Activated gamma-delta T cell treated with anti-CD3 and anti-CD28 coated beads, Interleukin-2, amount 50 U/mL, for 16 hours (primary cell): Measurements from ENCODE around the gene ARHGEF6.
A peak's percentile ranks its signal among the peaks of the same experiment; 100 is the strongest.

Experiments used
- DNase-seq: peaks from one replicate; pipeline ENCODE4 v3.0.0-alpha.2; 2020; ENCODE audit warnings: low read depth

ARHGEF6 gene

DNA sequence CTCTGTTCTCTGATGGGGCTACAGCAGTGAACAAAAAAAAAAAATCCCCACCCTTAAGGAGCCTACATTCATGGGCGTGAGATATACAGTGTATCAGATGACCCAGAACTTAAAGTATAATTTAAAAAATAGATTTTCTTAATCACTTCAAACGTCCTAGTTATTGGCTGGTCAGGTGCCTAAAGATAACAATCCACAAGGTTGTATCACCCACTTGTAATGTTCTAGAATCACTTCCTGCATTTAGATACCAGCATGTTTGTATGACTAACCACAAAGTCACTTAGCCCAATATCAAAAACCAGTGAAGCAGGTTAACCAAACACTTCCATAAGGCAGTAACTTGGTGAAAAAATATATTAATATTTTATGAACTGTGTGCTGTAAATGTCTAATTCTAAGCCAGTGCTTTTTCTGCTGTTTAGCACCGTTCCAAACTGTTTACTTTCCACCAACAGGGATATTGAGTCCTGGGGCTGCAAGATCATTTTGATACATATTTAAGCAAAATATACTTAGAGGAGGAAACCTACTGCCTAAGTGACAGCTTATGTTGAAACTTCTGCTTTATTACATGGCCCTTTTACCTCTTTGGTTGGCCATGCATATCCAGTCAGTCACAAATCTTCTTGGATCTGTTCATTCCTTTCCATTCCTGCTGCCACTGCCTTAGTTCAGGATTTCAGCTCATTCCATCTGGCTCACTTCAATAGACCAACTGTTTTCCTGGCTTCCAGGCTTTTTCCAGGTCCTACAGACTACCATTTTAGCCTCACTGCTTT is 89.5 kb downstream of the ARHGEF6 start:
- DNase-seq: no peak

DNA sequence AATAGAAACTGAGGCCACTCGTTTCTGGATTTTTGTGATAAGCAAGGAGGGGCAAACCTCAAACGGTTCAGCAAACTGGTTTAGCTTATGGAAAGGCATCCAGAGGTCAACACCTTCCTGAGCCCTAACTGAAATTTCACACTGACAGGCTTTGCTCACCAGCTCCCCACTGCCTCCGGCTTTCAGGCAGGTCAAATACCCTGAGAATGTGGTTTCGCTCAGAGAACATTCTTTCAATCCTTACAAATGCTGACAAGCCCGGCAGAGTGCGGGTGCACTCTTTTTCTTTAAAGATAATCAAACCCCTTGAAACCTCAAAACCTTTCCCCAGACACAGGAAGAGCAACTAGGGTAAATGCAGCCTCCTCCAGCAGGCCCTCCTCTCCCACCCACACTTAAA is 91.3 kb downstream of the ARHGEF6 start:
- DNase-seq: no peak

DNA sequence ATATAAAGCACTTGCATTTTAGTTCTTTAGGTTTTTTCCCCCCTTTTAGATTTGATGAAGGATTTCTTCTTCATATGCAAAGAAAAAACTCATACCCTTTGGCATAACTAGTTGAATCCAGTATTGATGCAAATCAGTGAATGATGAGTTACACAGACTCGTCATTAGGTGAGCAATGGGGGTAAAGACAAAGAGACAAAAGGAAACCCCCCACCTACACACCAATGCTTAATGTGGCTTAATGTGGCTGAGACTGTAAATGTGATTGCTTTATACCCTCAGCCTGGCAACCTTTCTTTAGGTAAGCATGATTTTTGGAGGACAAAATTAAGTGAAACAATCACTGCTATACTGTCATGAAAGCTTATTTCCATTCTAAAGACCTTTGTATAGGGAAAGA is 93.3 kb downstream of the ARHGEF6 start:
- DNase-seq: peak; percentile 34

DNA sequence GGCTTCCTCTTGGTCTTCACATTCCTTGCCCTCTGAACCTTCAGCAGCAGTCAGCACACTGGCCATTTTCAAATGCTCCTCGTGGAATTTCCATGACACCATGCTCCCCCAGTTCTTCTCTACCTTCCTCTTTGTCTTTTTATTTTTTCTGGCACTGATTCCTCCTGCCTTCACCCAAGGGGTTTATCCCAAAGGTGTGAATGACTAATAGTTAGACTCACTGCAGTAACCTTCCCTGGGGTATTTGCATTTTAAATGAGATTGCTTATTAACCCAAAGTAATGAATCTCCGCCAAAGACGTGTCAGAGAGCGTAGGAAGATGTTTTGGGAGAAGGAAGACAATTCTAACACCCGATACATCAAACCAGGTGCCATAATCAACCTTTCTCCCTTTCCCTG is 96.6 kb downstream of the ARHGEF6 start:
- DNase-seq: no peak

DNA sequence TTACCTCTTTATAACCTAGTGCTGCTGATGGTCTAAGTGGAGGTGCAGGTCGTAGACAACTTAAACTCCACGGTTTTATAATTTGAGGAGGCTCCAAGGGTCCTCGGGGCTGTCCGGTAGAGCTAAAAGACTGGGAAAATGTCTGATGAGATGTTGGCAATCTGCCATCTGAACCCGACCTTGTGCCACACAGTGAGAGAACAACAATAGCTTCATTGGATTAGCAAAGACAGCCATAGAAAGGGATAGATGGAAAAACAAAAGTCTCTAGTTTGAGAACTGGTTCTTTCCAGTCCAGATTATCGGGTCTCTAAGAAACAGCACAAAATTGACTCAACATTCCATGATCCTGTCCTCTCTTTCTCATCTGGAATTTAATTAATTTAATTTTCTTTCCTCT is 101.2 kb downstream of the ARHGEF6 start:
- DNase-seq: no peak

DNA sequence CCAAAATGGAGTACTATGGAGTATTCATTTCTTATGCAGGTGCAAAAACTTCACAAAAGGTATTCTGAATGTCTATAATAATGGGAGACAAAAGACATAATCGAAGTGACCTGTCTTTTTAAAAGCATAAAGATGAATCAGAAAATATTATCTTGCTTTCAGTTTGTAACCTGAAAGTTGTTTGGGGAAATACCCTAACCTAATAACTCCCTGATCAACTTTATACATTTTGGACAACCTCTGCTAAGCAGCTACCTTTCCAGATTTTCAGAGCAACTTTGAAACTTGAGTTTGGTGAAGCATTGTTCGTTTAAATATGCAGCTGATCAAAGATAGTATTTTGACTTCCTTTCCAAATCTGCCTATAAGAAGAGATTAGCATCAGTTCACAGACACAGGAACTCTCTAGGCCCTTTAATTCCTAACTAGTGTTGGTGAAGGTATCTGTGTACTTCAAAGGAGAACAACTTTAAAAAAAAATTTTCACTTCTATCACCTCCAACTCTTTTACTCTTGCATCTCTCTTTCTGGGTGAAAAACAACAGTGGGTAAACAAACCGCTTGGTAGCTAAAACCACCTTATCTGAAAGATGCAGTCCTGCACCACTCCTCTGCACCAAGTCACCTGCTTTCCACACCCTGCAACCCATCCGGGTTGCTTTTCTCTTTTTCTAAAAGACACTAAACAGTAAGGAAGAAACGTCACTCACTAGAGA is 106.3 kb downstream of the ARHGEF6 start:
- no peak for DNase-seq

DNA sequence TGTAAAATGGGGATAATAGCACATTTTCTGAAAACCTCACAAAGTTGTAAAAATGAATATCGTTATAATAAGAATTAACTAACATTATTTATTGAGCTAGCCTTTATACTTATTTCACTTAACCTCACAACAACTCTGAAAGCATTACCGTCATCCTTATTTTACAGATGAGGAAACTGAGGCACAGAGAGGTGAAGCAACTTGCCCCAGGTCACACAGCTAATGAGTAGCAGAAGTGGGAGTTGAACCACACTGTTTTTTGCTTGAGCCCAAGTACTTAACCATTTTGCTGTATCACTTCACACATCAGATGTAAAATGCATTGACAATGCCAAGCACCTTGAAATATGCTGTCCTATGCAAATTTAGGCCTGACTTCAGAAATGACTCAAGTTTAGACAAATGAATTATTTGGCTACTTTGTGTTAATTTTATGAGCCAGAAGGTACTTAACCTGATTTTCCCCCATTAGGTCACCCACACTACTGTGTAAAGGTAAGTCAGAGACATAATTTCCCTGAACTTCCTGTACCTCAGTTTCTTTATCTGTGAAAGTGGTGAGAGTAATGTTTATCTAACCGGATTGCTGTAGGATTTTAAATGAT is 109.6 kb downstream of the ARHGEF6 start:
- no peak for DNase-seq

DNA sequence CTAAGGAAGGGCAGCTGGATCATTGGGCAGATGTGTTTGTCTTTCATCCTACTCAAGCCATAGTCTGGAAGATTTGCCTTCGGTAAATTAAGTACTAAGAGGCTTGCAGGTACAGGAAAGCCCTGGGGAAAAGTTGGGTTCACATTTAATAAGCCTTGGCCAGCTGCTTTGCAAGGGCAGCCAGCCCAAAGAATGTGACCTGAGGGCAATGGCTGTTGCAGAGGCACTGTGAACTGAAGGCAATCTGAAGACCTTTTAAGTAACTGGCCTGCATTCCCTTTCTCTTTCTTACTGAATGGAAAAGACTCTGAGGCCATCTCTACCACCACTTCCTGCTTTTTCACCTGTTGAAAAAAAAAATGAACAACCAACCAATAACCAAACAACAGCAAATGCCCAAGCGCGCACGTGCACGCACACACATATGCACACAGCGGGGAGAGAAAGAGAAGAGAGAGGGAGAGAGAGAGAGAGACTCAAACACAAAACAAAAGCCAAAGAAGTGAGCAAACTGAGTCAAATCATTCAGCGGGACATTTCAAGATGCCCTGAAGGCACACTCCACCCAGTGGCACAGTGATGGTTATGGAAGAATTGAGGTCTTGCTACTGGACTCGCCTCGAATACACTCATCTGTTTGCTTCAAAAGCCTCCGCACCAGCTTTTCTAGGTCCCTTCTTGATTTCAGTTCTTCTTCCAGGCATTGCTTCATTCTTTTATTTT is 113.1 kb downstream of the ARHGEF6 start:
- no peak for DNase-seq

DNA sequence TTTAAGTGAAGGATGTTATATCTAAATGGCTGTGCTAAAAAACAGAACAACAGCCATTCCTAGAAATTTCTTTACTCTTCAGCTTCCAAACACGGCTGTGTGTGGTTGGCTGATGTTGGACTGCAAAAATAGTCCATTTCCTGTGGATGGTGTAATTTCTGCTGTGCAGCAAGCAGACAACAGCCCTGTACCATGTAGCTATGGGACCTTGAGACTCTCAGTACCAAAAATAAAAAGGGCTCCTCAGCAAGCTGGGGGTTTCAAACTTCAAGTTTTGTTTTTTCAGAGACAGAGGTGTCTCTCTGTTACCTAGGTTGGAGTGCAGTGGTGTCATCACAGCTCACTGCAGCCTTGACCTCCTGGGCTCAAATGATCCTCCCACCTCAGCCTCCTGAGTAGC is 114.6 kb downstream of the ARHGEF6 start:
- no peak for DNase-seq

DNA sequence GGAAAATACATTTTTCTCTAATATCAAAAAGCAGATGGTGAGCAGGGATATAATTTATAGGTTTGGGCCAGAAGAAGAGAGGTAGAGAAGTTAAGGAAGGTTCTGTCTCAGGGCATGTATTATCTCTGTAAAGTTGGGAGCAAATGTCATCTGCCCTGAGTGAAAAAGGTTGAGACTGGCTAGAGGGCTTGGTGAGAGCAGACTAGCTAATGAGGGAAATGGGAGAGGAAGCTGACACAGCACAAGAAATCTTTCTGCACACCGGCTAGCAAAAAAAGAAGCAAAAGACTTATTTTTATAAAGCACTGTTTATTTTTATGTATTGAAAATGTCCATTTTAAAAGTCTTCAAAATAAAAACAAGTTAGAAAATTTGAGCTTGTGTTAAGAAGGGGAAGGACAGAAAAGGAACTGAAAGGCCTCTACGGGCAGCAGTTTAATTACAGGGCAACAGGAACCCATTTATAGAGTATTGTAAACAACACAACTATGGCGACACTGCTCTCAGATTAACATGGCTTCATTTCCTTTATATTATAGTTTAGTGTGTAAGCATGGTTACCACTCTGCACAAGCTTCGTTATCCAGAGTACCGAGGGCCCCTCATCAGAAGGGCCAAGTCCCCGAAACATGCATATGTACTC is 115.4 kb downstream of the ARHGEF6 start:
- no peak for DNase-seq

DNA sequence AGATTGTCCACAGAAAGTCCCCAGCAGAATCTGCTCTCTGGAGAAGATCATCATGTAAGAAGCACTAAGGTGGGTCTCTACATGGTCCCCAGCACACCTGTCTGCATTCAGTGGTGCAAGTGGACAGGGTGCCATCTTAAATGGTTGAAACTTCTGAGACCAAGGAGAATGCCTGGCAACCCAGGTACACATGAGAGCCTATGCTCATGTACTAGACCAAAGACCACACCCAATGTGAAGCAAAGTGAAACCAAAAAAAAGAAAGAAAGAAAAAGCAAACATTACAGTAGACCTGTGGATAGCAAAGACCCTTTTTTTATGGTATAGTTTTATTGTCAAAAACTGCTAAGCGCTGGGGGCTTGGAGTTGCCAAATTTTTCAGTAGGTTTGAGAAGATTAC is 117.8 kb downstream of the ARHGEF6 start:
- DNase-seq: no peak

DNA sequence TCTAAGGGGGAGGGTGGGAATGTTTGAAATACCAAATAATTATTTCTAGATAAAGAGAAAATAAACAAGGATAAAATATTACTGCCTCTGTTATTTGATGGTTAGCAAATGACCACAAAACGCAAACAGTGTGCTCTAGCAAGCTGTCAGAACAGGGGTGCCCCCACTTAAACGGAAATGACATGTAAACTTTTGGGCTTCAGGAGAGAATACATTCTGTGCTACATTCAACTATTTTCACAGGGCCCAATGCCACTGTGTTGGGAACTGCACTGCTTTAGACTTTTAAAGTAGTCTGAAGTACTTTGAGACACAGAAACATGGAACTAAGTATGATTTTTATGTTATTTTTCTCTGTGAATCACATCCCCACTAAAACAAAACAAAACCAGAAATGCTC is 118.6 kb downstream of the ARHGEF6 start:
- no peak for DNase-seq

DNA sequence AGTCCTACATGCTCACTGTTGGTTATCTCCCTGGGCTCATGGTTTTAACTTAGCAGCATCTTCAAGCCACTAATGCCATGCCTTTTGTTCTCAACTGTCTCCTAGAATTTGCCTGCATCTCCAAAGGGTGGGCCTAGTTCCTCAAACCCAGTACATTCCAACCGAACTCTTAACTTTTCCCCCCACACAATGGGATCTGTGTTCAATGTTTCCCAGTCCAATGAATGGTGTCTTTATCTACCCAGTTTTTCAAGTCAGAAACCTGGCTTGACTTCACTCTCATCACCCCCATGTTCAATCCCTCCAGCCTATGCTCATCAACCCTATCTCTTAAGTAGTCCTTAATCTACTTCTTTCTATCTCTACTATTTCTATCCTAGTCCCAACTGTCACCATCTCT is 119.8 kb downstream of the ARHGEF6 start:
- DNase-seq: no peak

DNA sequence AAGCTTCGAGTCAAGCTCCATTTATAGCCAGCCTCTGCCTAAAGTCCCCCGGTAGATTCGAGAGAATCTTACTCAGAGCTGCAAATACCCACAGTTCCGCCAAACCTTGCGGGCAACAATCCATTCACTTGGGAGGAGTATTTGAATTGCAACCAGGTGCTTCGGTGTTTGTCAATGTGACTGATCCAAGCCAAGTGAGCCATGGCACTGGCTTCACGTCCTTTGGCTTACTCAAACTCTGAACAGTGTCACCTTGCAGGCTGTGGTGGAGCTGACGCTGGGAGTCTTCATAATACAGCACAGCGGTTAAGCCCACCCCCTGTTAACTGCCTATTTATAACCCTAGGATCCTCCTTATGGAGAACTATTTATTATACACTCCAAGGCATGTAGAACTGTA is 121.6 kb downstream of the ARHGEF6 start:
- DNase-seq: no peak

DNA sequence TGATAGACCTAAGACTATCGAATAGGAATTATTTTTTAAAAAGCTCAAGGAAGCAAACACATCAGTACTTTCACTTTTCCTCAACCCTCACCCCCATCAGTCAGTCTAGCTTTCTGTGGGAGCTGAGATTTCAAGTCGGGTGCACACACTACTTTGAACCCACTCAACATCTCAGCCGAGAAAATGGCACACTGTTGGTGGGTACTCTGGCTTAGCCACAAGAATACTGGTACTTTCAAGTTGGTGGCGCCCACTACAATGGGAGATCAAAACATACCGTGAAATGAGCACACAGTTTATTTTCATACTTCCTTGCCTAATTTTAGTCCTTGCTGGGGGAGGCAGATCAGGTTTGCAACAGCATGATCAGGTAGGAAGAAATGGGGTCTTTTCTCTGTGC is 122.6 kb downstream of the ARHGEF6 start:
- DNase-seq: no peak

DNA sequence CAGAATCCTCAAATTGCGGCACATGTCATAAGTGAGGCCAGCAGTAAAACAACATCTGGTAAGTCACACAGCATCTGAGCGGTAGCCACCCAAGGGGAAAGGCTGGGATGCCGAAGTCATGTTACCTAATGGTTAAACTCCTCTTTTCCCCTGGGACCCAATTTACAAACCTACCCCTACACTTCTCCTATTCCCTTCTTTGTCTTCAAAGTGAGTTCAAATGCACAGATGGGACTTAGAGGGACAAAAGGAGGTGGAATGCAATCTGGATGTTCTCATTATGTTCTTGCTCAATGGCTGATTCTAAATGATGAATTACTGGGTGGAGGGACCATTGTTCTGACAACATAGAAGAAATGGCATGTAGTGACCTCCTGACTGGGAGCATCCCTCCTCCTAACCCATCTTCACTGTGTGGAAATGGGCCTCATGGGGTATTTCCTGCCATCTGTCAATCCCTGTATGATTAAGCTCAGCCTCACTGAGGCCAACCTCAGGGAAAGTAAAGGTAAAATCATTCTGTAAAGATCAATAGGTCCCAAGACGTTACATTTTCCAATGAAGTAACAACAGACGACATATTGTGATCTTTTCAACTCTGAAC is 124.3 kb downstream of the ARHGEF6 start:
- no peak for DNase-seq

DNA sequence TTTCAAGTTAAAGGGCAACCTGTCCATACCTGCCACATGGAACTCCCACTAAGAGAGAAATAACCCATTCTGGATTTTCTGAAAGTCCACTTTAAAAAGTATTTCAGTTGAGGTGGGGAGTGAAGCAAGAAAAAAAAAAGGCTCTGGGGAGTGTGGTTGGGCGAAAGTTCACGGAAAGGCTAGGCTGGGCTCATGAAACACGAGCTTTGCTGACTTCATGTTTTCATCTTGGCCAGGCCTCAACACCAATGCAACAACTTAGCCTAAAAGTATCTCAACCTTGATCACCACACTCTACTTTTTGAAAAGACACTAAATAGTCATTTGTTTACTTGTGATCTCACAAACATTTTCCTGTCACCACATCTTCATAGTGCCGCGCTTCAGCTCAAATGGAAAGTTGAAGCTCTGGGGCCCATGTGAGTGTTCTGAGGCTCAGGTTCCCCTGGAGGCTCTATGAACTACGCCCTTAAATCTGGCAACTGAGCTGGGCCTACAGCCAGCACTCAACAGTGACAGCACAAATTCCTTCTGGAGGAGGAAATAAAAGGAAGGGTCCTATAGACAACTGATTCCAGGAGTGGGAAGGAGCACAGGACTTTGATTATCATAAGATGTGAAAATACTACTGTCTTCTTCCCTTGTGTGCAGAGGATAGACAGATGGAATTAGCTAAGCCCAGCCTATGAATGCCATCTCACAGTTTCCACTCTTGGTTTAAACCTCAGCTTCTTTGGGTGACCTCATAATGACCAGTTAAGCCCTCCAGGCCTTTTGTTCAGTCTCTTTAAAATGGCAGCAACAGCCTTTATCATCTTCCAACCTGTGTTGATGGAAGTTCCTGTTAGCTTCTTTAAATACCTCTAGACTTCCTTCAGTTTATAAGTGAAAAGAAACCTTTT is 127.7 kb downstream of the ARHGEF6 start:
- no peak for DNase-seq

DNA sequence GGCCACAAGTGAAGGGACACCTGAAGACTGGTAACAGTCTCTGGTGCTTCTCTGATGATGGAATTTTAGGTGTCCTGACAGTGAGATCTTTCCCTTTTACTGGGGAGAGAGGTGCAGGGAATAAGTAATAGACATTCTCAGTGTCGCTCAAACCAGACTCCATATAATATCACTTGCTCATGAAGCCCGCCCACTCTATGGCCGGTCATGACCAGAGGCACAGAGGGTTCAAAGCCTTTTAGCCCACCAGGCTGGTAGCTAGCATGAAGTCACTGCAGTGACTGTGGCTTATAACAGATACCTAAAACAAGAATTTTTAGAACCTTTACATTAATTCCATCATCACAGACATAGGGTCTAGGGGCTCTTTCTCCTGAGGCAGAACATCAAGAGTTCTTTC is 129.9 kb downstream of the ARHGEF6 start:
- DNase-seq: no peak

DNA sequence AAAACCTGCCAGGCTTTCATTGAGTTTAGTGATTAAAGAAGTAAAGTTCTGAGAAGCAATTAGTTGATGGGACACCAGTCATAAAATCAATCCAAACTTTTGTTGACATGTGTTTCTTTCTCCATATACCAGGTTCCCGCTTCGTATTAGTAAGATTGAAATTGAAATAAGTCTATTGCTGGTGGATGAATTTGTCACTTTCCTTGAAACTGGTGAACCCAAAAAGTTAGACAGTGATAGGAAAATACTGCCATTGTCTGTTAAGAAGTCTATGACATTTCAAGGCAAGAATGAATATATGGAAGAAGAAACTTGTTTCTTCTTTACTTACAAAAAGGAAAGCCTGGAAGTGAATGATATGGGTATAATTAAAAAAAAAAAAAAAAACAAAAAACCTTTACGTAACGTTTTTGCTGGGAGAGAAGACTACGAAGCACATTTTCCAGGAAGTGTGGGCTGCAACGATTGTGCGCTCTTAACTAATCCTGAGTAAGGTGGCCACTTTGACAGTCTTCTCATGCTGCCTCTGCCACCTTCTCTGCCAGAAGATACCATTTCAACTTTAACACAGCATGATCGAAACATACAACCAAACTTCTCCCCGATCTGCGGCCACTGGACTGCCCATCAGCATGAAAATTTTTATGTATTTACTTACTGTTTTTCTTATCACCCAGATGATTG is 132.9 kb downstream of the ARHGEF6 start, which contains the start of gene CD40LG:
CD40LG (plus strand) TSS at position 482 of the 684 bp plus-strand sequence; CDS start at position 573, 91 bp downstream.
- no peak for DNase-seq
